ENCODE data around the gene UCHL1.

DNA sequence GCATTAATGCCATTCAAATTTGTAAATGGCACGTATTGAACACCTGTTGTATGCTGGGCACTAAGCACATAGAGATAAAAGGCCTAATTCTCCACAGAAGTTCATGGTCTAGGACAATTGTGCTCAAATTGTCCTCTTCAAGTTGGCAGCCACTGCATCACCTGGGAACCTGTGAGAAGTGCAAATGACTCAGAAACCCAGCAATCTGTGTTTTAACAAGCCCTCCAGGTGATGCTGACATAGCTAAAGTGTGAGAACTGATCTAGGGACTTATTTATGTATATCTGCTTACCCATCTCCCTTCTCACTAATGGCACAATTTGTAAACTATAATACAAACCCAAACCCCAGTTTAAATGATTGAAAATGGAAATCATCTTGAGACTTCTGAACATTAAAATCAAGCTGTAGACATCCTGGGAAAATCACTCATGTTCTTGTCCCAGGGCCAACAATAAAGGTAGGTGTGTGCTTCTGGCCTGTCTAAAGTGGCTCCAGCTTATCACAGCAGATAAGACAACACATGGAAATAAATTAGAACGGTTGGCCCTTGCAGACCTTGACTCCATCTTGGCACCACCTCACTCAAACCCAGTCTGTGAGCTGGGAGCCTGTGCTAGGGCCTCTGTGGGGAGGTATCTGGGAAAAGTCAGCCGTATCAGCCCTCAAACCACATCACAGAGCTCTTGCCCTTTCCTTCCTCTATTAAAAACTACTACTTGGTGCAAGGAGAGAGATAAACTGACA is 46.8 kb downstream of the UCHL1 start:
- no peak for TF ChIP-seq EZH2 (IDR thresholded peaks at IDR 0.05; ENCODE audit: borderline replicate concordance, low read length)
- TF ChIP-seq, protein P1, sequence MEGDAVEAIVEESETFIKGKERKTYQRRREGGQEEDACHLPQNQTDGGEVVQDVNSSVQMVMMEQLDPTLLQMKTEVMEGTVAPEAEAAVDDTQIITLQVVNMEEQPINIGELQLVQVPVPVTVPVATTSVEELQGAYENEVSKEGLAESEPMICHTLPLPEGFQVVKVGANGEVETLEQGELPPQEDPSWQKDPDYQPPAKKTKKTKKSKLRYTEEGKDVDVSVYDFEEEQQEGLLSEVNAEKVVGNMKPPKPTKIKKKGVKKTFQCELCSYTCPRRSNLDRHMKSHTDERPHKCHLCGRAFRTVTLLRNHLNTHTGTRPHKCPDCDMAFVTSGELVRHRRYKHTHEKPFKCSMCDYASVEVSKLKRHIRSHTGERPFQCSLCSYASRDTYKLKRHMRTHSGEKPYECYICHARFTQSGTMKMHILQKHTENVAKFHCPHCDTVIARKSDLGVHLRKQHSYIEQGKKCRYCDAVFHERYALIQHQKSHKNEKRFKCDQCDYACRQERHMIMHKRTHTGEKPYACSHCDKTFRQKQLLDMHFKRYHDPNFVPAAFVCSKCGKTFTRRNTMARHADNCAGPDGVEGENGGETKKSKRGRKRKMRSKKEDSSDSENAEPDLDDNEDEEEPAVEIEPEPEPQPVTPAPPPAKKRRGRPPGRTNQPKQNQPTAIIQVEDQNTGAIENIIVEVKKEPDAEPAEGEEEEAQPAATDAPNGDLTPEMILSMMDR (conservative IDR thresholded peaks at IDR 0.05 in 1 of 2, IDR thresholded peaks at IDR 0.05 in 1 of 2; ENCODE audit: extremely low read depth in 1 of 2, insufficient read depth in 1 of 2, low read depth in 1 of 2, low read length in 2 of 2) = no peak

Data from mammary epithelial cell (primary cell).